ENCODE data around the gene HHEX. TPM values are rescaled to one million over a fixed set of nuclear protein-coding genes. Genes with fewer than 3 reads are reported as not detected.
"Not testable (repeated sequence)": the region's sequence is repeated elsewhere in the genome, so short reads cannot be mapped to it uniquely, and the experiment has no call there.

The HHEX gene
- total RNA-seq, 1 experiment from 2014 or later = 2.7 TPM

DNA sequence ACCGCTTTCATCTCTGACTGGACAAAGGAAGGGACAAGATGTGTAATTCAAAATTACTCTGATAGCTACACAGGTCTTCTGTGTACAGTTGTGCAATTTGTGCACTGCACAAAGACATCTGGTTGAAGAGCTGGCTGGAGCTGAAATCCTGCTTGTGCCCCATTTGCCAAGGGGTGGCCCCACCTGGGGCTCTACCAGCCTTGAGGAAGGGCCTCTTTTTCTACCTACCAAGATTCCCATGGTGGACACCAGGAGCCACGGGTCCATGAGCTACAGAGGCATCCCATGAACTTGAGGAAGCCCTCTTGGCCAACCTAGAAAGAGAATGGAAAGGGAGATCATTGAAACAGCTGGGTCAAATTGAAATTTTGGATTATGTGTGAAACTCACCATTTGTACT is 43.2 kb downstream of the HHEX start:
- DNase-seq (ENCODE audit: low read depth) = no peak

DNA sequence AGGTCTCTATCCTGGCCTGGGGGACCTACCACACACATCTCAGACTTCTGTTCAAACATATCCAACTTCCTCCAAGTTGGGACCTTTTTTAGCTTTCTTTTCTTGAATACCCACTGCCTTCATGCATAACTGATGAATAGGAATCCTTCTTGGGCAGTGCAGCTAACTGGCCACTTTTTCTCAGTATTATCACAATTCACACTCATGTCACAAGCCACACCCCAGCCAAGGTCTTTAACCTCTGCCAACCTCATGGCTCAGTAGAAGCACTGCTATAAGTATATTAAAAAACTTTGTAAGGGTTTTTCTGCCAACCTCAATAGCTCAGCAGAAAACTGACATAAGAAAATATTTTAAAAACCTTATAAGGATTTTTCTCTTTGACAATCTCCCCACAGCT is 44.5 kb downstream of the HHEX start:
- no peak for DNase-seq (ENCODE audit: low read depth)

DNA sequence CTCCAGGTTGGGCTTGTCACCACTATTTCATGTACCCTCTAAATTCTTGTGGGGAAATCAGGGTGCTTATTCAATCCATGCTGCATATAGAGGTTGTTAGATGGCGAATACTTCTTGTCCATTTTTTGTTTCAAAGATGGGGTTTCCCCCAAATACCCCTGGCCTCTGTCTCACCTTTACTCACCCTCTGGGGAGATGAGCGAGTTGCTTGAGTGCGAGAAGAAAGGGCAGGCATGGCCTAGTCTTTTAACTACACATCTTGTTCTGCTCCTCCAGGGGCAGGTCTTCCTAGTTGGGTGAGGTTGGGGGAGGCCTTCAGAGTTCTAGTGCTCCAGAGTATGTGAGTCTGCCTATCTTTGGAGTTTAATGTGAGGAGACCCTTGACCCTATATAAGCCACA is 46.2 kb downstream of the HHEX start:
- DNase-seq (ENCODE audit: low read depth) = no peak

DNA sequence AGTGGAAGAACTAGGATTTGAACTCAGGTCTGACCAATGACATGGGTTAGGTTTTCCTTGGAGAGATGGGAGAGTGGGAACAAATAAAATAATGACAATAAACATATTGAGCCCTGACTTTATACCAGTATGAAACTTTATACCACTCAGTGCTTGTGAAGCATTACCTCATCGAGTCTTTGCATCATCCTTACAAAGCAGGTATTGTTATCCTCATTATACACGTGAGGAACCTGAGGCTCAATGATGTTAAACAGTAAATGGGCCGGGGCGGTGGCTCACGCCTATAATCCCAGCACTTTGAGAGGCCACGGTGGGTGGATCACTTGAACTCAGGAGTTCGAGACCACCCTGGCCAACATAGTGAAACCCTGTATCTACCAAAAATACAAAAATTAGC is 47.7 kb downstream of the HHEX start:
- no peak for DNase-seq (ENCODE audit: low read depth)

DNA sequence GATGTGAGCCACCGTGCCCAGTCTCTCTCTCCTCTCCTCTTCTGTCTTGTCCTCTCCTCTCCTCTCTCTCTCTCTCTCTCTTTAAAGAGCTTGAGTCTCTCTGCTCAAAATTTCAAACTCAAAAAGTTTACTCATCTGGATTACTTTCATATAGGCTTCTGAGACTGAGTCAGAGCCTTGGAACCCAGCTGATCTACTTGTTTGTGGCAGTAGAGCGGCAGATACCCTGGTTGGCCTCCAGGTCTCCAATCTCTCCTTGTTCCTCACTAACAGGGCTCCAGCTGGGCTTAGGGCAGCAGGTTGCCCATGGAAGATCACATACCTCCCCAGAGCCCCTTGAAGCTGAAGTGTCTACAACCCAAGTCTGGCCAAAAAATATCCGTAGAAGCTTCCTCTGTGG is 51.0 kb downstream of the HHEX start:
- peak; percentile 44 for DNase-seq (ENCODE audit: low read depth)

DNA sequence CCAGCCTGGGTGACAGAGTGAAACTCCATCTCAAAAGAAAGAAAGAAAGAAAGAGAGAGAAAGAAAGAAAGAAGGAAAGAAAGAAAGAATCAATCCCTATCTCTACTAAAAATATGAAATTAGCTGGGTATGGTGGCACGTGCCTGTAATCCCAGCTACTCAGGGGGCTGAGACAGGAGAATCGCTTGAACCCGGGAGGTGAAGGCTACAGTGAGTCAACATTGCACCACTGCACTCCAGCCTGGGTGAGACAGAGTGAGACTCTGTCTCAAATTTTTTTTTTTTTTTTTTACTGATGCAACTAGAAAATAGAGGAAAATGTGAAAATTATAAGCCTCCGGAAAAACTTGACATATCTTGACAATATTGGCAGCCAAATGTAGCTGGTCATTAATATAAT is 52.0 kb downstream of the HHEX start:
- not testable (repeated sequence) for DNase-seq (ENCODE audit: low read depth)

DNA sequence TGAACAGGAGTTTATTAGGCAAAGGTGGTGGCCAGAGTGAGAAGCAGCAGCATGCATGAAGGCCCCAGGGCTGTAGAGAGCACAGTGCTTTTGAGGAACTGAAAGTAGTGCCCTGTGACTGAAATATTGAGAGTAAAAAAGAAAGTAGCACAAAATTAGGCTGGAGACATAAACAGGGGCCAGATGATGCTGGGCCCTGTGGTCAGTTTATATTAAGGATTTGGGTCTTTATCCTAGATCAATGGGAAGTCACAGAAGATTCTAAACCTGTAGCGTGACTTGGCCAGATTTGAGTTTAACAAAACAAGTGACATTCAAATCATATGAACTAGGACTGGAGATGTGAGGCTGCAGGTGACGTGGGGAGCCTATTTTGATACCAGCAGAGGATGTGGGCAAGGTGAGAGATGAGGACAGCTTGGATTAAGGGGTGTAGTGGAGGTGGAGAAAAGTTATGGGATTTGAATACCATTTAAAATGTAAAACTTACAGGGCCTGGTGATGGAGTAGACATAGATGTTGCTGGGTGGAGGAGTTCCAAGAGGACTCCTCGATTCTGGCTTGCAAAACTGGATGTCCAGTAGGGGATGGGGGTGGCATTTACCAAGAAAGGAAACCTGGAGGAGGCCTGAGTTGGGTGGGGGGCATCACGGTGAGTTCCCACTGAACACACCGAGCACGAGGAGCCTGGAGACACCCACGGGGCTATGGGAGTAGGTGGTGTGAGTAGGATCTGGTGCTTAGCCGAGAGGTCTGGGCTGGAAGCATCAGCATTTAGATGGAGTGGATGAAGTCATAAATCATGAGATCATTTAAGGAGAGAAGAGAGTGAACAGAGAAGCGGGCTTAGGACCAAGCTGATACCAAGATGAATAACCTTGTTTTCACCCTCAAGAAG is 52.8 kb downstream of the HHEX start:
- DNase-seq (ENCODE audit: low read depth) = no peak

Small RNA genes lying within 50 kb of the gene (small RNA-seq; reads per million reads assigned to genes)
- not detected for gene RF00019
- not detected for gene RN7SL644P

Other genes with a start within 250 kb of the HHEX start
- gene IDE, start 115.9 kb upstream of the HHEX start, total RNA-seq (2014; rRNA removed; shearing (Covaris generic)) = 24.5 and 26.0 TPM in 2 replicates
- 36.8 and 37.7 TPM in 2 replicates for gene KIF11, start 96.8 kb upstream of the HHEX start, total RNA-seq (2014; rRNA removed; shearing (Covaris generic))
- gene EXOC6, start 158.6 kb downstream of the HHEX start, total RNA-seq (2014; rRNA removed; shearing (Covaris generic)) = 8.6 and 32.2 TPM in 2 replicates

Data from HT1080 (cell line).